Colonic mucosa (tissue), 4 donors: ENCODE data around the gene TMEM88. TPM values are rescaled to one million over a fixed set of nuclear protein-coding genes. Genes with fewer than 3 reads are reported as not detected.

Experiments used
- DNase-seq: peaks from one replicate; pipeline ENCODE4 v3.0.0-alpha.2; 2020
- H3K27ac ChIP-seq: fragments of 200-600 bp; one replicate; pipeline ENCODE4 v1.8.0; 2021
- H3K27me3 ChIP-seq: fragments of 200-600 bp; one replicate; pipeline ENCODE4 v1.8.0; 2021
- H3K36me3 ChIP-seq: fragments of 200-600 bp; one replicate; pipeline ENCODE4 v1.8.0; 2021
- H3K4me1 ChIP-seq: fragments of 200-600 bp; one replicate; pipeline ENCODE4 v1.8.0; 2021; ENCODE audit warnings: mild to moderate bottlenecking
- H3K4me3 ChIP-seq: fragments of 200-600 bp; one replicate; pipeline ENCODE4 v1.8.0; 2021
- H3K9ac ChIP-seq, 2 donors: one replicate each; pipeline ENCODE4 v1.7.0; 2013; ENCODE audit warnings: control low read depth in 2 of 2, low read depth in 2 of 2, low read length in 2 of 2
- H3K9me3 ChIP-seq: fragments of 200-600 bp; one replicate; pipeline ENCODE4 v1.8.0; 2021
- intact Hi-C: fragments of 100-400 bp; cut with DNase I; formaldehyde crosslinking; loops from one replicate; pipeline ENCODE4 v1.14.1; 2022
- total RNA-seq, 2 donors: library from RNA; stranded (reverse); fragmentation: NEBNext Ultra II Directional in 1 of 2; extraction: Animal tissue kit (Norgen Biotek cat#: 25700) in 1 of 2; gene quantifications; one replicate each; pipeline ENCODE4 v1.2.1, GENCODE V29; 2021
- TF ChIP-seq, protein P1 (sequence below): fragments of 200-600 bp; IDR thresholded peaks from one replicate; pipeline ENCODE4 v1.8.0; 2022; ENCODE audit warnings: antibody characterized with exemption, mild to moderate bottlenecking
- donor health status: healthy.
- donor health status: DM: no; HTN: no; CAD: no.
- donor health status: DM: no; HTN: no; CAD: no.

The TMEM88 gene
- total RNA-seq, 2 donors from 2014 or later = 2.5 to 2.7 TPM

GRCh38 chr17:7833795-7834541, 20.9 kb upstream of the TMEM88 start, which contains the start of gene KDM6B:
KDM6B (plus strand) TSS chr17:7834217; CDS start chr17:7845555, 11,338 bp downstream.
- TF ChIP-seq, protein P1, sequence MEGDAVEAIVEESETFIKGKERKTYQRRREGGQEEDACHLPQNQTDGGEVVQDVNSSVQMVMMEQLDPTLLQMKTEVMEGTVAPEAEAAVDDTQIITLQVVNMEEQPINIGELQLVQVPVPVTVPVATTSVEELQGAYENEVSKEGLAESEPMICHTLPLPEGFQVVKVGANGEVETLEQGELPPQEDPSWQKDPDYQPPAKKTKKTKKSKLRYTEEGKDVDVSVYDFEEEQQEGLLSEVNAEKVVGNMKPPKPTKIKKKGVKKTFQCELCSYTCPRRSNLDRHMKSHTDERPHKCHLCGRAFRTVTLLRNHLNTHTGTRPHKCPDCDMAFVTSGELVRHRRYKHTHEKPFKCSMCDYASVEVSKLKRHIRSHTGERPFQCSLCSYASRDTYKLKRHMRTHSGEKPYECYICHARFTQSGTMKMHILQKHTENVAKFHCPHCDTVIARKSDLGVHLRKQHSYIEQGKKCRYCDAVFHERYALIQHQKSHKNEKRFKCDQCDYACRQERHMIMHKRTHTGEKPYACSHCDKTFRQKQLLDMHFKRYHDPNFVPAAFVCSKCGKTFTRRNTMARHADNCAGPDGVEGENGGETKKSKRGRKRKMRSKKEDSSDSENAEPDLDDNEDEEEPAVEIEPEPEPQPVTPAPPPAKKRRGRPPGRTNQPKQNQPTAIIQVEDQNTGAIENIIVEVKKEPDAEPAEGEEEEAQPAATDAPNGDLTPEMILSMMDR = no peak
- Histone ChIP-seq H3K27me3 (no peaks in the 10 kb centered on the region), H3K4me1 (peaks cover 20% of the 10 kb centered on the region), H3K27ac (peak within 1 kb of the TSS; percentile 100), H3K9me3 (no peaks in the 10 kb centered on the region), H3K4me3 (peak within 1 kb of the TSS; percentile 77), H3K36me3 (no peaks in the 10 kb centered on the region), H3K9ac (peak within 1 kb of the TSS; percentile 92 to 98)
- intact Hi-C loops = loop anchor here (2.0 to 5.0 kb wide), 2 partner anchors 19 to 87 kb away; no protein-coding TSS in a partner anchor
- peak; percentile 95 for DNase-seq

GRCh38 chr17:7834542-7834956, 20.3 kb upstream of the TMEM88 start:
- Histone ChIP-seq H3K27me3 (no peaks in the 10 kb centered on the region), H3K4me1 (peaks cover 24% of the 10 kb centered on the region), H3K9ac (peak overlapping the region; percentile 92 to 98), H3K4me3 (peak overlapping the region; percentile 77), H3K36me3 (no peaks in the 10 kb centered on the region), H3K27ac (peak overlapping the region; percentile 100), H3K9me3 (no peaks in the 10 kb centered on the region)
- intact Hi-C loops = loop anchor here (5.0 kb wide), 1 partner anchor 87 kb away; no protein-coding TSS in a partner anchor
- TF ChIP-seq, protein P1 = no peak
- DNase-seq = peak; percentile 88

DNA sequence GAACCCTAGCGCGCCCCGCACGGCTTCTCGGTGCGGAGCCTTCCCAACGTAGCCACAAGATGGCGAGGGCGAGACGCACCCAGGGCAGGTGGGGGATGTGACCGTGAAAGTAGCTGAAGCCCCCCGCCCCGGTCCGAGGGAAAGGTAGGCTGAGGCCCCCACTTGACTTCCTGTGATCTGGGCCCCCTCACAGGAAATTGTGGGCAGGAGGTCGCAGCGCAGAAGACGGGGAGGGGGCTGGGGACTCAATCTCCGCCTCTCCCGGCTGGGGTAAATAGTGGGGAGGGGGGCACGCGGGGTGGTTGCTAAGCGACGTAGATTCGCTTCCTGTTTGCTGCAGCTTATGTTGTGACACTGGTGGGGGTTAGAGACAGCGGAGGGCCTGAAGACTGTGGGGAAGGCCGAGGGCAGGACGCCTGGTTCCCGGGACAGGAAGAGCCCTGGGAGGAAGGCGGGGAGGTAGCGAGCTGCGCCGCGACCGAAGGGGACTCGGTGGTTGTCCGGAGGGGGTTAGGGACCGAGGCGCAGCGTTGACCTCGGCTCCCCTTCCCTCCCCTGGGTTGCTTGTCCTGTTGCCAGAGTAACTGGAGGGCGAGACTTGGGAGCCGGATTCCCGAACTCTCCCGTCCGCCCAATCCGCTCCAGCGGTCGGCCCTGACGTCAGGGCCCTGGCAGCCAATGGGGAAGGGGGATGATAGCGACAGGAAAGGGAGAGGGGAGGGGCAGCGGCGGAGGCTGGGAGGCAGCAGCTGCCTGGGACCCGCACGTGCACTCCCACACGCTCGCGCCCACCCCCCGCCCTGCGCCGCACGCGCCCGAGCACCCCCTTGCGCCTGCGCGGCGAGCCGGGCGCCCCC, 19.7 kb upstream of the TMEM88 start:
- peak overlapping the region; percentile 93 to 98 for H3K9ac ChIP-seq
- H3K27ac ChIP-seq = peak overlapping the region; percentile 100
- H3K36me3 ChIP-seq = no peaks in the 10 kb centered on the region
- intact Hi-C loops = loop anchor here (5.0 kb wide), 1 partner anchor 88 kb away; no protein-coding TSS in a partner anchor
- no peaks in the 10 kb centered on the region for H3K9me3 ChIP-seq
- H3K4me1 ChIP-seq = peaks cover 28% of the 10 kb centered on the region
- TF ChIP-seq, protein P1 = peak; percentile 67
- peak overlapping the region; percentile 77 for H3K4me3 ChIP-seq
- no peaks in the 10 kb centered on the region for H3K27me3 ChIP-seq
- DNase-seq = peak; percentile 98

- no peaks in the 10 kb centered on the region for H3K9me3 ChIP-seq
- no peaks in the 10 kb centered on the region for H3K36me3 ChIP-seq
- TF ChIP-seq, protein P1 = no peak
- H3K27me3 ChIP-seq = no peaks in the 10 kb centered on the region
- H3K27ac ChIP-seq = peak overlapping the region; percentile 100
- peak overlapping the region; percentile 77 for H3K4me3 ChIP-seq
- peak overlapping the region; percentile 93 to 98 for H3K9ac ChIP-seq
- H3K4me1 ChIP-seq = peaks cover 36% of the 10 kb centered on the region
- intact Hi-C loops = no loop called here
- DNase-seq = peak; percentile 85
These were observed 18.9 kb upstream of the TMEM88 start for GRCh38 chr17:7835814-7836595.
